Activated CD4-positive, alpha-beta T cell treated with anti-CD3 and anti-CD28 coated beads, Interleukin-2, Interleukin-4, amounts not matched to agents 100 ng/mL and 50 ng/mL, durations not matched to agents 16 hours and 8 hours (primary cell): ENCODE results near the gene SMG7.

ENCODE experiments used
- DNase-seq: peaks from one replicate; pipeline ENCODE4 v3.0.0-alpha.2; 2020; ENCODE audit warnings: low spot score

SMG7 gene

DNA sequence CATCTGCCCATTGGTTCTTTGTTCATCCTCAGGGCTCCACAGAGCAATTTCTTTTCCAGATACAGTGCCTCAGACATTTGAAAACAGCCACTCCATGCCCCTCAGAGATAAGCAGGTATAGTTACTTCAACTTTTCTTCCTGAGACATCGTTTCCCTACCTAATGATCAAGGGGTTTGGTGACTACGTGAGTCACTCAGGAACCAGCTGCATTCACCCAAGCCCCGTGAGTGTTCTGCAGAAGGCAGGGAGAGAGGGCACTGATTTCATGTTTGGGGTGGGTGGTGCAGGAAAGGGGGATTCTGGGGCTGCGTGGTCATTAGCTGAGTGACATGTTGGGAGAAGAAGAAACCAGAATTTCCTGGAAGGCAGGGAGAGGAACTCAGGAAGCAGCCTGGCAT lies 93.0 kb downstream of the SMG7 start:
- DNase-seq, result no peak

DNA sequence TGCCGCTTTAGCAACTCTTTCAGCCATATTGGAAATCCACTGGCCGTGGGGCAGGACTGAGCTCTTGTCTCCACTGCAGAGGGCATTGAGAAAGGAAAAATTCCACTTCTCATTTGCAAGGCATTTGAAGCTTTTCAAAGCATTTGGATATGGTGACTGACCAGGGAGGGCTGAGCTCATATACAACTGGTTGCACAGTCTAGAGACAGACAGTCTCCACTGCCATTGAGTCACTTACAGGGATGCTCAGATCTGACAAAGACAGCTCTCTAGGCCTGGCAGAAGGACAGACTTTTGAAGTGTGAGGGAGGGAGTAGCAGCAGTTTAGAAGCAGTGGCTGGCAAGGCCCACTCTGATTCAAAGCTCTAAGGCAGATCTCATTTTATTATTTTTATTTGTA lies 93.7 kb downstream of the SMG7 start:
- no peak for DNase-seq

DNA sequence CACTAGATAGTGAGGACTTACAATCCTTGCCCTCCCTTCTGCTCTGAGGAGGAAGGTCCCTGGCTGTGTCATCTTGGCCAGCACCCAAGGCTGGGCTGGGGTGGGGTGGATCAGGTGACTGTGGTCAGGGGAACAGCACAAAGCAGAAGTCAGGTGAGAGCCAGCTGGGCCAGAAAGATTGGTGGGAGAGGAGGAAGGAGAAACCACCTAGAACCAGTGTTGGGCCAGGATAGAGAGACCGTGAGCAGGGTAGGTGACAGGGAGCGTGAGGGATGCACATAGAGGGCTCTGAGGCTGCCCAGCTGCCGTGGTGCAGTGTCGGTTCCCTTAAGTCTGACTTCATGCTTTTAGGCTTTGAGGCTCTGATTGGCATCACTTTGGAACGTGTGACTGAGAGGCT lies 95.3 kb downstream of the SMG7 start:
- no peak for DNase-seq

DNA sequence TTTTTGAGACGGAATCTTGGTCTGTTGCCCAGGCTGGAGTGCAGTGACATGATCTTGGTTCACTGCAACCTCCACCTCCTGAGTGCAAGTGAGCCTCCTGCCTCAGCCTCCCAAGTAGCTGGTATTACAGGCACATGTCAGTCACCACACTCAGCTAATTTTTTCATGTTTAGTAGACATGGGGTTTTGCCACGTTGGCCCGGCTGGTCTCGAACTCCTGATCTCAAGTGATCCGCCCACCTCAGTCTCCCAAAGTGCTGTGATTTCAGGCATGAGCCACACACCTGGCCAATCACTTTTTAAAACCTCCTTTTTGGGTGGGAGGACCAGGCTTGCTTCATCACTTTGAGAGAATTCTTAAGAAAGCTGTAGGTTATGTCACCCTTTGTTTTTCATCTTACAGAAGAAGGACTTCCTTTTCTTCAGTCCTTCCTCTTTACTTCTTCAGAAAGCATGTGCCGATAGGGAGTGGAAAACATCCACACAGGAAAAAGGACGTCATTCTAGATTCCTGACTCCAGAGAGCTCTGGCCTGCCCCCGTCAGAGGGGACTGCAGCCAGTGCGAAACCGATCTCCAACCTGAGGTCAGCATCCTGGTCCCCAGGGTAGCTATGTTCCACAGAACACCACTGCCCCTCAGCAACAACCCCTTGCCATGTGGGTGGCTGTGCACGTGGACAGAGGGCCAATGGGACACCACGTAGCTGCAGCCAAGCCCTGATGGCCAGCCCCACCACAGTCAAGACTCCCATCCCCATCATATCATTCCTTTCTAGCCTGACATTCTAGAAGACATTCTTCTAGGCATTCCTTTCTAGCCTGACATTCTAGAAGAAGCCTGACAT lies 96.1 kb downstream of the SMG7 start:
- DNase-seq, result no peak

DNA sequence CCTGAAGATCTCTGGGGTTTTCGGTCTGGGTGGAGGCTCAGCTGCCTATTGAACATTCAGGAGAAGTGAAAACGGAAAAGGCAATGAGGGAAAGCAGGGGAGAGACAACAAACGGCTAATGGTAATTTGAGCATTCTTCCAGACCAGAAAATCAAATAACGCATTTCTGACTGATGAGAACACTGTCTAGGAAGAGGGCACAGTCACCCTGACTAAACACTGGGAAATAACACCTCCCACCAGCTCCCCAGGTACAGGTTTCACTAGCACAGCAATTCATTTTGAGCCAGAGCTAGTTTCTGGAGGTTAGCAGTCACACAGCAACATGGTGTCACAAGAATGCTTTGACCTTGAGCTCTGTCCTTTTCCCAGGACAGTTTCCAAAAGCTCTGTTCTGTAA lies 96.8 kb downstream of the SMG7 start:
- peak; percentile 22 for DNase-seq

DNA sequence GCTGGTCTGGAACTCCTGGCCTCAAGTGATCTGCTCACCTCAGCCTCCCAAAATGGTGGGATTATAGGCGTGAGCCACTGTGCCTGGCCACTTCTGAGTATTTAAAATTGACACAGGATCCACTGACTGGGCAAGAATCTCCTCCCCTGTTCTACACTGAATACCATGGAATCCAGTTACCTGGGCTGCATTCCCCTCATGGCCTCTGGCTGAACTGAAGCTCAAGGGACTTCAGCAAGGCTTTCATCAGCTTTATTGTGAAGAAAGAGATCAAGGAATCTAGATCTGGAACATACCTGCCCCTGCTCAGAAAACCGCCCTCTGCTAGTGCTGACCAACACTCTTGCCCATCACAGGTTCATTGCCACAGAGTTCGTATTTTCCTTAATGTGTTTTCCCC lies 97.5 kb downstream of the SMG7 start:
- no peak for DNase-seq

DNA sequence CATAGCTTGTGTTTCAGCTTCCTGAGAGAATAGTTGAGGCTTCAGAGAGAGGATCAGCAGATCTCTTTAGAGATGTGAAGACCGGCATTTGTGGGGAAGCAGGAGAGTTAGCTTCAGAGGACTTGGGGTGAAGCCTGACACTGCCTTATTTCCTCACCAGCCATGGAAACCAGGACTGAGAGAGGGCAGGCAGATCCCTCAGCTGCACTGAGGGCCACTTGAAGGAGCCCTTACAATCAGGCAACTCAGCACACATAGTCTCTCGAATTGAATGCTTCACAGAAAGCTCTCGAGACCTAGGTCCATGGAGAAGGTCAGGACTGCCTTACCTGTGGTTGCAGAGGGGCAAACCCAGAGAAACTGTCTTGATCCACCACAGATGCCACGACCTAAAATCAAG lies 98.2 kb downstream of the SMG7 start:
- DNase-seq, result no peak

DNA sequence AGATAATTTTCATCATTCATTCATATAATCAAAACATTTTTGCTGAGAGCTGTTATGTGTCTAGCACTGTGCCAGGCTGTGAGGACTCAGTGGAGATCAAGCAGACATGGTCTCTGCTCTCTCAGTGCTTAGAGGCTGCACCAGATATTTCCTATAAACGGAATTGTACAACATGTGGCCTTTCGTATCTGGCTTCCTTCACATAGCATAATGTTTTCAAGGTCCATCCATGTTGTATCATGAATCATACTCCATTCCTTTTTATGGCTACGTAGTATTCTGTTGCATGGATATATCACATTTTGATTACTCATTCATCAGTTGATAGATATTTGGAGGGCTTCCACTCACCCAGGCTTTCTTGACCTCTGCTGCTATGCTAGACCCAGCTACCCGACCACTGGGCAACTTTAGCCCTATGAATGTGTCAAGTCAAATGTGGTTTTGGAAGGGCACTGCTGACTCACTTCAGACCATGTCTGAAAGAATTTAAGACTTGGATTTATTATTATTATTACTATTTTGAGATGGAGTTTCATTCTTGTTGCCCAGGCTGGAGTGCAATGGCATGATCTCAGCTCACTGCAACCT lies 99.5 kb downstream of the SMG7 start:
- no peak for DNase-seq

DNA sequence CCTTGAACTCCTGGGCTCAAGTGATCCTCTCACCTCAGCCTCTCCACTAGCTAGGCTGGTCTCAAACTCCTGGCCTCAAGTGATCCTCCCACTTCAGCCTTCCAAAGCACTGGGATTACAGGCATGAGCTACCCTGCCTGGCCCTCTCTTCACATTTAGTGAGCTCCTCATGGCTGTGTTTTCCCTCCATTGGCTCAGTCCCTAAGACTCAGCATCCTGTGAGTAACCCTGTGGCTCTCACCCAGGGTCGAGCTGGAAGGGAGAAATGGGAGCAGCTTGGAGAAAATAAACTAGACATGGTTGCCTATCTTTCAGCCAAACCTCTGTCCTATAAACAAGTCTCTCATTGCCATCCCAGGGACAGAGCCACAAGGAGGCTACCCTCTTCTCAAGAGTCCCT lies 100.4 kb downstream of the SMG7 start:
- DNase-seq, result no peak

DNA sequence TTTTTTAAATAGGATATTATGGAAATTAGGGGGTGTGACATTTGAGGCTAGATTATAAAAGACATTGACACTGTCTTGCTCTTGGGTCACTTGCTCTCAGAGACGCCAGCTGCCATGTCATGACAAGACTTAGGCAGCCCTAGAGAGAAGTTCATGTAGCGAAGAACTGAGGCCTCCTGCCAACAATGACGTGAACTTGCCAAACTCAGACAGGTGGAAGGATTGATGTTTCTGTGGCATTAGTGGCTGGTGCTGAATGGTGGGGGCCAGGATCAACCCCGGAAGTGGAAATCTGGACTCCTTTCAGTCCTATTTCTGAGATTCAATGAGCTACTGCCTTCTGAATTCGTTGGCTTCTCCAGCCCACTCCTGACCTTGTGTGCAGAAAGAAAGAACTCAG lies 103.3 kb downstream of the SMG7 start:
- DNase-seq, result no peak

DNA sequence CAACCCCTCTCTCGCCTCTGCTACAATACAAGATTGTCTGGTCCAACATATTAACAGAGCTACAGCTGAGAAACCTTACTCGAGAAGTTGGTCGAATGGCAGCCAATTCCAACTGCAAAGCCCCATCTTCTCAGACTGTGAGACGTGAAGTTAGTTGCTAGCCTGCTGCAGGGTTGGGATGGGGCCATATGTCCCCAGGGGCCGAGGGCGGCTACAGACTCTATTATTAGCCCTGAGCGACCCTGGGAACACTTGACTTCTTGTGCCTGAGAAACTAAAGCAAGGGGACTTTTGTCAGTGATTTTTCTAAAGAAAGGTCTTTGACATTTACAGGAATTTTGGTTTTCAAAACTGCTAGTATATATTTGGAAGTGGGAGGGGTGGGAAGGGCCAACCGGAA lies 104.2 kb downstream of the SMG7 start:
- no peak for DNase-seq

DNA sequence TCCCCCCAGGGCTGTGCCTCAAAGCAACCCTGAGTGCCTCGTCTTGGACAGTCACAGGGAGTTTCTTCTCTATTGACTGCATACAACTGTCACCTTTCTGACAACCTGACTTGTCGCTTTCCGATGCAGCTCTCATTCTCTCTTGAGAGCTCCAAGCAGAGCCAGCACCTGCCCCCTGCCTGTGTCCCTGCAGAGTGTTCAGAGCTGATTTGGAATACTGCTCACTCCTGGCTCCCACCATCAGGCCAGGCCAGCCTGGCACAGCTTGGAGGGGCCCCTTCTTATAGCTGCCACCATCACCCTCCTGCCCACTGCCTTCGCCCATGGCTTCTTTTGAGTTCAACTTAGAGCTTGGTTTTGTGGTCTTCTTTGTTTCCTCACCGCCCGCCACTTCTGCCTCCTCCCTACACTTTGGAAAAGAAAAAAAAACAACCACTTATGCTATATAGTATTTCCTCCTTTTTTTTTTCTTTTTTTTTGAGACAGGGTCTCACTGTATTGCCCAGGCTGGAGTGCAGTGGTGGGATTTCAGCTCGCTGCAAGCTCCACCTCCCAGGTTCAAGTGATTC lies 105.7 kb downstream of the SMG7 start:
- no peak for DNase-seq

DNA sequence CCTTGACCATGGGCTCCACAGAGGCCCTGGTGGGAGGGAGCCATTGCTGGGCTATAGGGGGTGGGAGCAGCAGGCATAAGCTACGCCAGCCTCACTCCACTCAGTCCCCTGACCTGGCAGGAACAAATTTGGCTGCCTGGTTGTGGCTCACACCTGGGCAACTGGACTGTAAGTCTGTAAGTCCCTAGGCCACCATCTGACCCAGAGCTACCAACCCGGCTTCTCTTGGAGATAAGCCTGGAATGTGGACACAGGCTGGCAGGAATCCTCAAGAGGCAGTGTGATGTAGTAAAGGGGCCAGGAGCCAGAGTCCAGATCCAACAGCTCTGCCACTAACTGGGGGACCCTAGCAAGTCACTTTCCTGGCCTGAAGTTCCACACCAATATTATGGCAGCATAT lies 106.6 kb downstream of the SMG7 start:
- DNase-seq, result no peak

DNA sequence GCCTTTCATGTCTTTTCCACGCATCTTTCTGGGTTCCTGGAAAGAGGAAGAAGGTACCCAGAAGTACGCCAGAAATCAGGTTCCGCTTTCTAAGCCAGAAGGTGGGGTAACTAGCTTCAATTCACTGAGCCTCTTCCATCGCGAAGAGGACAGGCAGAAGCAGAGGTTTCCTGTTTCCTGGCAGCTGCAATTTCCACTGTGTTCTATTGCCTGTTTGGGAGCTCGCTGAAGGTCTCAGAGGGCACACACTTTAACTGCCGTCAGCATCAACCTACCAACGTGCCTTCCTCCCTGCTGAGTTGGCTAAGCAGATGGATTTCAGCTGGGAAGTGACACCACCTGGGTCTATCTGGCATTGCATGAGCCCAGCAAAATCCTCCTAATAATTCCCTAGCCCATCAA lies 108.0 kb downstream of the SMG7 start:
- no peak for DNase-seq

DNA sequence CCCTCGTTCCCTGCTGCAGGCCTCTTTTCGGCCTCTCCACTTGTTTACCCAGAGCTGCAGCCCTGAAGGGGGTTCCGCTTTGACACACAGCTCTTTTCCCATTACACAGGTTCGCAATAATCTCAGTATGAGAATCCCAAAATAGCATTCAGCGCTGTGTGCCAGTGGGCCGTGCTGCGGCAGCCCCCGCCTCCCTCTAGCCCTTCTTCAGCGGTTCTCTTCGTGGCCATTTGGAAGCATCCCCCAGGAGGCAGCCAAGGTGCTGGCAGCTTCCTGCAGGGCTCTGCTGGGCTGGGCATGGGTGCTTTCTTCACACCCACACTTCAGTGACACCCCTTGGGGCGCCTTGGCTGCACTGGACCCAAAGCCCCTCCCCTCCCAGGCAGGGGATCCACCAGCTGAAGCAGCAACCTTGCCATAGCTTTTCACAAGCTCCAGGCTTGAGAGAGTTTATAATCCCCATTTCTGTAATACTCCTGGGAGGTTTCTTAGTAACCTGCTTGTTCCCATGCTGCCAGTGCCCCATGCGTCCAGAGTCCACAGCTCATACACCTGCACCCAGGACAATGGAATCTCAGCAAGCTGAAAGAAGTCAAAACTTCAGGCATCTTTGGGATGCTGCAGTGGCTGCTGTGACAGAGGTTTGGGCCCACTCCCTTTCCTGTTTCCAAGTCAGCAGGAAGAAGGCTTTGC lies 109.9 kb downstream of the SMG7 start:
- no peak for DNase-seq

DNA sequence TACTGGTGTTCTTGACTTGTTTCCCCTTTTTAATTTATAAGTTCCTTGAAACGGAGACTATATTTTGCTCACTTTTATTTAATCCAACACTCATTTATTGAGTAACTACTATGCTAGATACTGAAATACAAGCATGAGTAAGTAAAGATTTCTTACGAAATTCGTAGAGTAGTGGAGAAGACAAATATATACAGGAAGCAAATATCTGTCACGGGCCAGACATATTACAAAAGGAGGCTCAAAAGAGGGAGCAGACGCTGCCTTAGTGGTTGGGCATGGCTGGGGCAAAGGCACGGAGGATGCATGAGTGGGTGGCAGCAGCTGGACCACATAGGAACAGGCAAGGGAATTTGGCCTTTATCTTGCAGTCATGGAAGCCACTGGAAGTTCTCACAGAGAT lies 111.2 kb downstream of the SMG7 start:
- no peak for DNase-seq

DNA sequence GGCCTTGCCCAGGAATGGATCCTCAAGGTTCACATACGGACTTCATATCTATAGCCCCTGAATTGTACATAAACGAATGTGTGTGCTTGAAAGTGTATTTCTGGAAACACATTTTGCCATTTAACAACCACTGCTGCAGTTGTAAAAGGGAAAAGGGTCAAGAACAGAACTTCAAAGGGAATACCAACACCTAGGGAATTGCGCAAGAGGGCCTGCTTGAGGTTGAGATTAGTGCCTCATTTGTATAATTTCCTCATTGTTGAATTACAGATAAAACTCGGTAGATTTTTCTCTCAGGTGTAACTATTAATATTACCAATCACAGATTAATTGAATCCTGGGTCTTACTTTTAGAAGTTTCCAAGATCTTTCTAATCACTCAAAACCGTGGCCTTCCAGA lies 111.8 kb downstream of the SMG7 start:
- DNase-seq, result no peak

DNA sequence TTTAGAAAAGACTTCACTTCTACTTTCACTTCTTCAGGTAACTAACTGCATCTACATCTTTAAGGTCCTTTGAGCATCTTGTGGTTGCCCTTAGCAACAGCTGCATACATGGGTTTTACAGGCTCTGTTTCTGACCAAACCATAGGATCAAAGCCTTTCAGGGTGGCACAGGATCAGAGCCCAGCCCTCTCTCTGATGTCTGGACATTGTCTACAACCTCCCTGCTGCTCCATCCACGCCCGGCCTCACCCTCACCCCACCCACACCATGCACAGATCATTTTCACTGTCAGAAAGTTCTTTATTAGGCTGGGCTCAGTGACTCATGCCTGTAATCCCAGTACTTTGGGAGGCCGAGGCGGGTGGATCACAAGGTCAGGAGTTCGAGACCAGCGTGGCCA lies 112.7 kb downstream of the SMG7 start:
- DNase-seq, result no peak

DNA sequence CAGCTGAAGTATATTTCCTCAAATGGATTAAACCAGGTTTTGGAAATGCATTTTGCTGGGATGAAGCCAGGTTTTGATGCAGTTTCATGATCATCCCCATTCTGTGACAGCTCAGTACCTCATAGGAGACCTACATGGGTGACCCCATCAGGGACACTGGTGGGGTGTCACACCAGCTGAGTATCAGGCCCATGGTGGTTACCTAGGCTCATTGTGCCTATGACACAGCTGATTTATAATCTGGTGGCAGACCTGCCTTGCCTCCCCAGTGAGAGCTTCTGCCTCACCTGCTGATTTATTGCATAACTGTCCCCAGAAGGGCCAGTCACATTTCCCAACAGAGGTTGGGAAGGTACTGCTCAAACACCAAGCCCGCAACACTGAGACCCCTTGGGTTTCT lies 114.2 kb downstream of the SMG7 start:
- DNase-seq, result no peak

DNA sequence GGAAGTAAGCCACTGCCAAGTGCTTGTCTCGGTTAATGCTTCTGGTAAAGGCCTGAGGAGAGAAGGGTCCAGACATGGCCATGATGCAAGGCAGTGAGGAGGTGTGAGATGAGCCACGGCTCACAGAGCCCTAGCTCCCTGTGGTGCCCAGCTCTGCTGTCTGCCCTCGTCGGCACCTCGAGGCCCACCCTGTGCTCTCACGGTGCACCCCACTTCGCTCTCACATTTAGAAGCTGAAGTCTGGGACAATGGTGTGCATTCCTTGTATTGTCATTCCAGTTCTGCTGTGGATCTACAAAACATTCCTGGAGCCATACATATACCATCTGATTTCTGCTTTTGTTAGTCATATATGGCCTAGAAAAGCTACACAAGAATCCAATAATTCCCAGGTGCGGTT lies 114.6 kb downstream of the SMG7 start:
- no peak for DNase-seq

DNA sequence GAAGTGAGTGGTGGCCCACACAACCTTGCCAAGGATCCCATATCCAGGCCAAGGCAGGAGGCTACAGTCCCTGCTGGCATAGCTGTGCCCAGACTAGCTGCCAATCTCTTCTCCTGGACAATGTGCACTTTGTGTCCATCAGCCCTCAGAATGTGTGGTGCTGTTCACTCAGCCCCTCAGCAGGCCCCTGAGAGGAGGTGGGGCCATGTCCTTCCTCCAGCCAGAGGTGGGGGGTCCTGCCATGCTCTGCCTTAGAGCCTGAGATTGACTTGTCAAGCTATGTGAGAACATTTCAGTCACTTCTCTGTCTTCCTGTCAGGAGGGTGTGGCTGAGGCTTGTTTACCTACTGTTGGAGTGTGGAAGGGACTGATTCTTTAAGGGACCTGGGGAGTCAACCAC lies 116.5 kb downstream of the SMG7 start:
- DNase-seq, result no peak

DNA sequence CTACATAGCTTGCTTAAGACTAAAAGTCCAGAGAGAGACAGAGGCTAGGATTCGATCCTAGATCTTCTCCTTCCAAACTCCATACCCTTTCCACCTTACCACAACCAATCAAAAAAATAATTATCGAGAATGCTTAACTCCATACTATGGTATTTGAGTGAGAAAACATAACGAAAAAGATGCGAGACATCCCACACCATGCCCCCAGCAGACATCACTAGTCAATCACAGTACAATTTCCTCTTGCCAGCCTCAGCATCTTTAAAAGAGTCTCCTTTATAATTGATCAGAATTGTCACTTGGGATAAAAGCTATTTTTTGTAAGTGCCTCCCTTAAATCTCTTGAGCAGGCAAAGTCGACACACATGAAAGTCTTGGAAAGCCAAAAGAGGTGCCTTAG lies 117.1 kb downstream of the SMG7 start:
- DNase-seq, result no peak

DNA sequence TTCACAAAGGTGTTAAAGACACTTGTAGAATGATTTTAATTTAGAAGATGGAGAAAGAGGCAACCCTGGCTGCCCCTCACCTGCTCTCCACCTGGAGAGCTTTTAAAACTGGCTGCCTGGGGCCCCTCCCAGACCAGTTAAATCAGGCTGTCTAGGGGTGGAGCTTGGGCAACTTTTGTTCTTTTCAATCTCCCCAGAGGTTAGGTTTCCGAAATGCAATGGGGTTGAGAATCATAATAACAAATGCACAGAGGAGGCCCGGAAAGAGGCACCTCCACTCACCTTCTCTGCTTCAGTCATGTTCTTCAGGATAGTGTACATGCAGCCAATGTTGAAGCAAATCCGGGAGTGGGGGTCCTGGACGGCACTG lies 117.6 kb downstream of the SMG7 start:
- no peak for DNase-seq
